ENCODE measurements around the gene PRKCA. TPM values are rescaled to one million over a fixed set of nuclear protein-coding genes. Genes with fewer than 3 reads are reported as not detected.

Gene PRKCA
- total RNA-seq, 1 donor from 2014 or later: 80.1 TPM

GRCh38 chr17:66447159-66447558, 144.7 kb downstream of the PRKCA start:
- no peaks in the 10 kb centered on the region for H3K27me3 Mint-ChIP-seq (ENCODE audit: unreplicated experiment)
- no peak for DNase-seq (ENCODE audit: extremely low spot score, unreplicated experiment)
- no peak overlapping the region for H3K27ac Mint-ChIP-seq (ENCODE audit: unreplicated experiment)
- H3K4me3 Mint-ChIP-seq (ENCODE audit: unreplicated experiment): no peak overlapping the region
- H3K4me1 Mint-ChIP-seq (ENCODE audit: unreplicated experiment): peaks cover 61% of the 10 kb centered on the region
- no peaks in the 10 kb centered on the region for H3K9me3 Mint-ChIP-seq (ENCODE audit: unreplicated experiment)
- peaks cover 6% of the 10 kb centered on the region for H3K36me3 Mint-ChIP-seq (ENCODE audit: unreplicated experiment)
- no peak for TF ChIP-seq CTCF (IDR thresholded peaks at IDR 0.05)

GRCh38 chr17:66448026-66448639, 145.7 kb downstream of the PRKCA start:
- no peaks in the 10 kb centered on the region for H3K27me3 Mint-ChIP-seq (ENCODE audit: unreplicated experiment)
- no peak overlapping the region for H3K4me3 Mint-ChIP-seq (ENCODE audit: unreplicated experiment)
- H3K4me1 Mint-ChIP-seq (ENCODE audit: unreplicated experiment): peaks cover 56% of the 10 kb centered on the region
- TF ChIP-seq CTCF (IDR thresholded peaks at IDR 0.05): no peak
- no peak overlapping the region for H3K27ac Mint-ChIP-seq (ENCODE audit: unreplicated experiment)
- H3K9me3 Mint-ChIP-seq (ENCODE audit: unreplicated experiment): no peaks in the 10 kb centered on the region
- H3K36me3 Mint-ChIP-seq (ENCODE audit: unreplicated experiment): no peaks in the 10 kb centered on the region
- no peak for DNase-seq (ENCODE audit: extremely low spot score, unreplicated experiment)

GRCh38 chr17:66449418-66449977, 147.1 kb downstream of the PRKCA start:
- Mint-ChIP-seq H3K4me1 (ENCODE audit: unreplicated experiment) (peaks cover 49% of the 10 kb centered on the region), H3K4me3 (ENCODE audit: unreplicated experiment) (no peak overlapping the region), H3K9me3 (ENCODE audit: unreplicated experiment) (no peaks in the 10 kb centered on the region), H3K27me3 (ENCODE audit: unreplicated experiment) (no peaks in the 10 kb centered on the region), H3K27ac (ENCODE audit: unreplicated experiment) (peak overlapping the region; percentile 45), H3K36me3 (ENCODE audit: unreplicated experiment) (no peaks in the 10 kb centered on the region)
- no peak for DNase-seq (ENCODE audit: extremely low spot score, unreplicated experiment)
- no peak for TF ChIP-seq CTCF (IDR thresholded peaks at IDR 0.05)

- Mint-ChIP-seq H3K36me3 (ENCODE audit: unreplicated experiment) (peaks cover under 1% of the 10 kb centered on the region), H3K4me1 (ENCODE audit: unreplicated experiment) (peaks cover 41% of the 10 kb centered on the region), H3K9me3 (ENCODE audit: unreplicated experiment) (no peaks in the 10 kb centered on the region), H3K27ac (ENCODE audit: unreplicated experiment) (peak overlapping the region; percentile 45), H3K4me3 (ENCODE audit: unreplicated experiment) (no peak overlapping the region), H3K27me3 (ENCODE audit: unreplicated experiment) (no peaks in the 10 kb centered on the region)
- no peak for TF ChIP-seq CTCF (IDR thresholded peaks at IDR 0.05)
- no peak for DNase-seq (ENCODE audit: extremely low spot score, unreplicated experiment)
Observed at GRCh38 chr17:66450008-66450851, 147.8 kb downstream of the PRKCA start.

GRCh38 chr17:66450852-66451158, 148.4 kb downstream of the PRKCA start:
- TF ChIP-seq CTCF (IDR thresholded peaks at IDR 0.05): no peak
- Mint-ChIP-seq H3K27ac (ENCODE audit: unreplicated experiment) (peak overlapping the region; percentile 21), H3K4me1 (ENCODE audit: unreplicated experiment) (peaks cover 37% of the 10 kb centered on the region), H3K36me3 (ENCODE audit: unreplicated experiment) (peaks cover 5% of the 10 kb centered on the region), H3K4me3 (ENCODE audit: unreplicated experiment) (no peak overlapping the region), H3K9me3 (ENCODE audit: unreplicated experiment) (no peaks in the 10 kb centered on the region), H3K27me3 (ENCODE audit: unreplicated experiment) (no peaks in the 10 kb centered on the region)
- DNase-seq (ENCODE audit: extremely low spot score, unreplicated experiment): no peak

All from osteocyte (in vitro differentiated cells).